HG02763 (cell line): ENCODE measurements around the gene CFLAR.

ENCODE experiments used
- ATAC-seq: cut with Tn5 transposase; IDR thresholded peaks from one replicate; pipeline ENCODE4 v1.9.1; 2021; ENCODE audit warnings: mild to moderate bottlenecking, moderate library complexity; ENCODE audit not compliant: unreplicated experiment

The CFLAR gene

GRCh38 chr2:201205515-201205849, 89.5 kb downstream of the CFLAR start:
- no peak for ATAC-seq

DNA sequence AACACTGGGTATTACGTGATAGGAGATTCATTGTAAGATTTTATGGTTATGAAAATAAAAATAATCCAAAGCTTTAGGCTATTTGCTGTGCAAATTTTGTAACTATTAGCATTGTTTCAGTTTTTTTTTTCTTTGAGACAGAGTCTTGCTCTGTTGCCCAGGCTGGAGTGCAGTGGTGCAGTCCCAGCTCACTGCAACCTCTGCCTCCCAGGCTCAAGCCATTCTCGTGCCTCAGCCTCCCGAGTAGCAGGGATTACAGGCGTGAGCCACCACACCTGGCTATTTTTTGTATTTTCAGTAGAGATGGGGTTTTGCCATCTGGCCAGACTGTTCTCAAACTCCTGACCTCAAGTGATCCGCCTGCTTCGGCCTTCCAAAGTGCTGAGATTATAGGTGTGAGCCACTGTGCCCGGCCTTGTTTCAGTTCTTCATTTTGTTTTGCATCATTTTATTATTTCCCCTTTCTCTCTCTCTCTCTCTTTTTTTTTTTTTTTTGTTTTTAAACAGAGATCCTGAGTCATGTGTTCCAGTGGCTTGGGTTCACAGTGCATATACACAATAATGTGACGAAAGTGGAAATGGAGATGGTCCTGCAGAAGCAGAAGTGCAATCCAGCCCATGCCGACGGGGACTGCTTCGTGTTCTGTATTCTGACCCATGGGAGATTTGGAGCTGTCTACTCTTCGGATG, 92.7 kb downstream of the CFLAR start:
- peak; percentile 65 for ATAC-seq

- ATAC-seq: no peak
These were observed 100.0 kb downstream of the CFLAR start for GRCh38 chr2:201215963-201216362.

GRCh38 chr2:201216918-201217317, 101.0 kb downstream of the CFLAR start:
- no peak for ATAC-seq

GRCh38 chr2:201218780-201219179, 102.8 kb downstream of the CFLAR start:
- ATAC-seq: no peak

GRCh38 chr2:201219328-201220096, 103.5 kb downstream of the CFLAR start:
- no peak for ATAC-seq

DNA sequence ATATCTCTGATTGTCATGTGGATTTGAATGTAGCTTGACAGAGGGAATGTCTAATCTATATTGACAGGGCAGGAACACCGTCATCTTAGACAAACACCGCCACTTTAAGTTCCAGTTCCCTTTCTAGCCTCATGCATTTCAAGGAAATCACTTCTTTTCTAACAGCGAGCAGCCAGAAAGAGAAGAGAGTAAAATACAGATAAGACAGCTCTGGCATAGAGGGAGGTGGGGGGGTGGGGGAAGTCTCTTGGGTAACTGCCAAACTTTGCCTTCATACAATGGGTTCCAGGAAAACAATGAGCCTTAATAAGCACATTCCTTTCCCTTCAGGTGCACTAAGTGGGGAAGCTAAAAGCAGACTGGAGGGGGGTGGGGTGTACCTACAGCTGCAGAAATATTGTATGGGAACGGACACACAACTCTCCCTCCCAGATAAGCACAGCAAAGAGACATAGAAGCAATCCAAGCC, 104.2 kb downstream of the CFLAR start:
- ATAC-seq: no peak

DNA sequence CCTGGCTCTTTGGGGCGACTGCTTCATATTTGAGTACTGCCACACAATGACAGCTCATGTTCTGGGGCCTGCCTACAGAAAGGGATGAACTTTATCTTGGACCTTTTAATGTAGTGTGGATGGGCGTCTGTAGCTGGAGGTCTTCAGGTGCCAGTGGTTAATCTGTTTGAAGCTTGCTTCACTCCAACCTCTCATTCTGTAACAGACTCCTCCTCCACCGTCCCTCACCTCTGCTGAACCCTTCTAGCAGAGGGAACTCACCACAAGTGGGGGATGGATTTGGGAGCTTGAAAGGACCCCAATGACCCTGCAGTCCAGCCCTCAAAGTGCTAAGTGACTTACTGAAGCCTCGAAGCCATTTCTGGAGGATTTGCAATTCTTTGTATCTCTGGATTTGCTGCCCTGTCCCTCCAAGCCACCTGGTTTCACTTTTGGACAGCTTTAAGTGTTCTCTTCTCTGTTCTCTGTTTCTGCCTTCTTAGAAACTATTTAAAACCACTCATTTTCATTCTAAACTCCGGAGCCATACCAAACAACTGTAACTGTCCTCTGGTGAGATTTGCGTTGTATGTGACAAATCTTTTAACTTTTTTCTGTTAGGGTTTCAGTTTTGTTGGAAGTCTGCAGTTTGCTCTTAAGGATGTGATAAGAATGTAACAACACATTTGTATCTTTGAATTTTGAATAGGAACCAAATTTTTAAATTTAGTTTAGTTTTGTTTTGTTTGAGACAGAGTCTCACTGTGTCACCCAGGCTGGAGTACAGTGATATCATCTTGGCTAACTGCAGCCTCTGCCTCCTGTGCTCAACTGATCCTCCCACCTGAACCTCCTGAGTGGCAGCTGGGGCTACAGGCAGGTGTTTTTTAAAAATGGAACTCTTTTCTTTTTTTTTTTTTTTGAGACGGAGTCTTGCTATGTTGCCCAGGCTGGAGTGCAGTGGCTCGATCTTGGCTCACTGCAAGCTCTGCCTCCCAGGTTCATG, 107.4 kb downstream of the CFLAR start:
- peak; percentile 96 for ATAC-seq
